DND-41 (cell line): ENCODE measurements around the gene SPATA19.

ENCODE experiments used
- ATAC-seq: fragments of 200-7000 bp; cut with Tn5 transposase; 3 replicates; pipeline ENCODE4 v1.9.1; 2021; ENCODE audit warnings: low read depth; ENCODE audit not compliant: insufficient read depth
- DNase-seq: peaks from one replicate; pipeline ENCODE4 v3.0.0-alpha.2; 2020
- H2AFZ ChIP-seq: 2 replicates; pipeline ENCODE4 v1.6.0; 2012; ENCODE audit warnings: low read depth, low read length
- H3K27ac ChIP-seq: 2 replicates; pipeline ENCODE4 v1.5.1; 2012; ENCODE audit warnings: low read length, inconsistent platforms
- H3K27me3 ChIP-seq: fragments of 200-600 bp; sonication (generic); 2 replicates; pipeline ENCODE4 v1.6.0; 2012; ENCODE audit warnings: low read length, mild to moderate bottlenecking, inconsistent platforms; ENCODE audit not compliant: insufficient read depth, poor library complexity
- H3K36me3 ChIP-seq: 2 replicates; pipeline ENCODE4 v1.5.1; 2012; ENCODE audit warnings: low read length, inconsistent platforms; ENCODE audit not compliant: insufficient read depth
- H3K4me1 ChIP-seq: 2 replicates; pipeline ENCODE4 v1.5.1; 2012; ENCODE audit warnings: mild to moderate bottlenecking, low read length; ENCODE audit not compliant: insufficient read depth
- H3K4me2 ChIP-seq: 2 replicates; pipeline ENCODE4 v1.6.0; 2012; ENCODE audit warnings: mild to moderate bottlenecking, moderate library complexity, low read length, inconsistent platforms; ENCODE audit not compliant: insufficient read depth
- H3K4me3 ChIP-seq, 2 experiments: fragments of 200-600 bp in 1 of 2; shearing (Covaris generic) in 1 of 2; 2 replicates each; pipeline ENCODE4 v1.5.1; 2012 to 2016; ENCODE audit warnings: inconsistent platforms in 2 of 2, low read length in 2 of 2, mild to moderate bottlenecking in 2 of 2, low read depth in 1 of 2, moderate library complexity in 1 of 2
- H3K79me2 ChIP-seq: 2 replicates; pipeline ENCODE4 v1.6.0; 2012; ENCODE audit warnings: low read length, inconsistent platforms; ENCODE audit not compliant: insufficient read depth
- H3K9ac ChIP-seq: 2 replicates; pipeline ENCODE4 v1.6.0; 2012; ENCODE audit warnings: low read depth, mild to moderate bottlenecking, inconsistent platforms, low read length, moderate library complexity
- H3K9me3 ChIP-seq: 2 replicates; pipeline ENCODE4 v1.5.1; 2012; ENCODE audit warnings: low read length, moderate library complexity, mild to moderate bottlenecking, inconsistent platforms; ENCODE audit not compliant: insufficient read depth, severe bottlenecking
- H4K20me1 ChIP-seq: 2 replicates; pipeline ENCODE4 v1.6.0; 2012; ENCODE audit warnings: low read length; ENCODE audit not compliant: insufficient read depth
- CTCF ChIP-seq: IDR thresholded peaks from 2 replicates; pipeline ENCODE4 v1.5.1; 2012; ENCODE audit warnings: borderline replicate concordance, low read length, moderate library complexity, mild to moderate bottlenecking; ENCODE audit not compliant: poor library complexity, severe bottlenecking; ENCODE audit errors: extremely low read depth
- EZH2 ChIP-seq: IDR thresholded peaks from 3 replicates; pipeline ENCODE4 v1.6.1; 2012; ENCODE audit warnings: borderline replicate concordance, low read depth, mild to moderate bottlenecking, moderate library complexity, low read length, inconsistent platforms; ENCODE audit not compliant: severe bottlenecking

Gene SPATA19

GRCh38 chr11:133841279-133842043 lies 3.9 kb downstream of the SPATA19 start:
- Histone ChIP-seq H3K4me2 (no peak overlapping the region), H3K9me3 (no peaks in the 10 kb centered on the region), H3K79me2 (no peaks in the 10 kb centered on the region), H3K9ac (no peak overlapping the region), H3K27me3 (peaks cover 13% of the 10 kb centered on the region), H2AFZ (no peak overlapping the region), H4K20me1 (no peaks in the 10 kb centered on the region), H3K36me3 (no peaks in the 10 kb centered on the region), H3K4me3 (no peak overlapping the region), H3K4me1 (no peaks in the 10 kb centered on the region), H3K27ac (no peak overlapping the region)
- DNase-seq (no peak), ATAC-seq (no peak)
- TF ChIP-seq CTCF = no peak
- no peak for TF ChIP-seq EZH2

GRCh38 chr11:133840479-133840941 lies 4.8 kb downstream of the SPATA19 start:
- no peak overlapping the region for H2AFZ ChIP-seq
- H3K27ac ChIP-seq = no peak overlapping the region
- no peak for DNase-seq
- H3K4me2 ChIP-seq = no peak overlapping the region
- no peaks in the 10 kb centered on the region for H3K79me2 ChIP-seq
- H3K4me3 ChIP-seq = no peak overlapping the region
- H4K20me1 ChIP-seq = no peaks in the 10 kb centered on the region
- no peaks in the 10 kb centered on the region for H3K4me1 ChIP-seq
- H3K9me3 ChIP-seq = no peaks in the 10 kb centered on the region
- H3K36me3 ChIP-seq = no peaks in the 10 kb centered on the region
- no peak for ATAC-seq
- no peak overlapping the region for H3K9ac ChIP-seq
- TF ChIP-seq EZH2 = no peak
- no peak for TF ChIP-seq CTCF
- H3K27me3 ChIP-seq = peaks cover 8% of the 10 kb centered on the region

- Histone ChIP-seq H4K20me1 (no peaks in the 10 kb centered on the region), H2AFZ (peak overlapping the region; percentile 28; the same call in 1 of the 2 replicates), H3K9me3 (no peaks in the 10 kb centered on the region), H3K27me3 (no peaks in the 10 kb centered on the region), H3K4me2 (no peak overlapping the region), H3K79me2 (no peaks in the 10 kb centered on the region), H3K9ac (no peak overlapping the region), H3K27ac (no peak overlapping the region), H3K4me1 (no peaks in the 10 kb centered on the region), H3K36me3 (no peaks in the 10 kb centered on the region), H3K4me3 (no peak overlapping the region)
- no peak; the same call in 2 of the 3 replicates for ATAC-seq
- no peak for DNase-seq
- TF ChIP-seq CTCF (no peak), EZH2 (no peak)
Observed at GRCh38 chr11:133835593-133836548, 9.4 kb downstream of the SPATA19 start.
